HG02973 (cell line): Measurements from ENCODE around the gene PCID2.

Source experiments
- ATAC-seq: cut with Tn5 transposase; IDR thresholded peaks from one replicate; pipeline ENCODE4 v1.9.1; 2021; ENCODE audit warnings: moderate library complexity; ENCODE audit not compliant: unreplicated experiment

The PCID2 gene

GRCh38 chr13:113150550-113151365 is 57.7 kb downstream of the PCID2 start:
- no peak for ATAC-seq

GRCh38 chr13:113149711-113150549 is 58.5 kb downstream of the PCID2 start:
- ATAC-seq: no peak

GRCh38 chr13:113148940-113149503 is 59.4 kb downstream of the PCID2 start:
- ATAC-seq: no peak

GRCh38 chr13:113148407-113148806 is 60.1 kb downstream of the PCID2 start:
- ATAC-seq: no peak

GRCh38 chr13:113147206-113147605 is 61.3 kb downstream of the PCID2 start:
- ATAC-seq: no peak

- ATAC-seq: no peak
Measured at GRCh38 chr13:113146750-113147149, 61.7 kb downstream of the PCID2 start.

GRCh38 chr13:113145911-113146598 is 62.4 kb downstream of the PCID2 start:
- no peak for ATAC-seq

- no peak for ATAC-seq
Measured at GRCh38 chr13:113145496-113145895, 63.0 kb downstream of the PCID2 start.

GRCh38 chr13:113144255-113144629 is 64.2 kb downstream of the PCID2 start:
- no peak for ATAC-seq

GRCh38 chr13:113143466-113144254 is 64.8 kb downstream of the PCID2 start:
- no peak for ATAC-seq

- ATAC-seq: no peak
Measured at GRCh38 chr13:113142876-113143275, 65.6 kb downstream of the PCID2 start.

GRCh38 chr13:113141601-113141970 is 66.9 kb downstream of the PCID2 start:
- ATAC-seq: no peak

GRCh38 chr13:113140677-113141600 is 67.5 kb downstream of the PCID2 start:
- no peak for ATAC-seq

GRCh38 chr13:113139577-113139976 is 68.9 kb downstream of the PCID2 start:
- no peak for ATAC-seq

GRCh38 chr13:113138792-113139551 is 69.5 kb downstream of the PCID2 start:
- ATAC-seq: no peak

- ATAC-seq: no peak
Measured at GRCh38 chr13:113137691-113138298, 70.7 kb downstream of the PCID2 start.

- no peak for ATAC-seq
Measured at GRCh38 chr13:113135281-113135760, 73.1 kb downstream of the PCID2 start.
